Measurements from ENCODE around the gene NUDT2.
"Not testable (repeated sequence)": the region's sequence is repeated elsewhere in the genome, so short reads cannot be mapped to it uniquely, and the experiment has no call there.

Gene NUDT2

GRCh38 chr9:34334916-34335315 lies 5.5 kb downstream of the NUDT2 start:
- Histone ChIP-seq H3K4me2 (ENCODE audit: low read length) (no peak overlapping the region), H3K4me1 (ENCODE audit: control insufficient read depth, low read length) (peaks cover 25% of the 10 kb centered on the region), H3K9me2 (replicated peaks; ENCODE audit: control insufficient read depth, low read length) (no peaks in the 10 kb centered on the region), H3K27ac (ENCODE audit: low read depth, low read length) (no peak overlapping the region), H3K36me3 (ENCODE audit: control insufficient read depth, low read length) (peaks cover 7% of the 10 kb centered on the region; the same call in 1 of the 2 replicates), H3K27me3 (ENCODE audit: control insufficient read depth, low read length) (no peaks in the 10 kb centered on the region), H4K20me1 (ENCODE audit: control insufficient read depth, insufficient read depth, low read depth, low read length) (no peaks in the 10 kb centered on the region), H3F3A (ENCODE audit: control insufficient read depth, insufficient read depth) (peaks cover 11% of the 10 kb centered on the region), H3K4me3 (ENCODE audit: low read length) (no peak overlapping the region), H3K79me2 (ENCODE audit: control insufficient read depth, low read length) (peaks cover 13% of the 10 kb centered on the region), H3K9me3 (ENCODE audit: control insufficient read depth, insufficient read depth, low read length) (no peaks in the 10 kb centered on the region)
- TF ChIP-seq, protein P1, sequence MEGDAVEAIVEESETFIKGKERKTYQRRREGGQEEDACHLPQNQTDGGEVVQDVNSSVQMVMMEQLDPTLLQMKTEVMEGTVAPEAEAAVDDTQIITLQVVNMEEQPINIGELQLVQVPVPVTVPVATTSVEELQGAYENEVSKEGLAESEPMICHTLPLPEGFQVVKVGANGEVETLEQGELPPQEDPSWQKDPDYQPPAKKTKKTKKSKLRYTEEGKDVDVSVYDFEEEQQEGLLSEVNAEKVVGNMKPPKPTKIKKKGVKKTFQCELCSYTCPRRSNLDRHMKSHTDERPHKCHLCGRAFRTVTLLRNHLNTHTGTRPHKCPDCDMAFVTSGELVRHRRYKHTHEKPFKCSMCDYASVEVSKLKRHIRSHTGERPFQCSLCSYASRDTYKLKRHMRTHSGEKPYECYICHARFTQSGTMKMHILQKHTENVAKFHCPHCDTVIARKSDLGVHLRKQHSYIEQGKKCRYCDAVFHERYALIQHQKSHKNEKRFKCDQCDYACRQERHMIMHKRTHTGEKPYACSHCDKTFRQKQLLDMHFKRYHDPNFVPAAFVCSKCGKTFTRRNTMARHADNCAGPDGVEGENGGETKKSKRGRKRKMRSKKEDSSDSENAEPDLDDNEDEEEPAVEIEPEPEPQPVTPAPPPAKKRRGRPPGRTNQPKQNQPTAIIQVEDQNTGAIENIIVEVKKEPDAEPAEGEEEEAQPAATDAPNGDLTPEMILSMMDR (IDR thresholded peaks at IDR 0.05; ENCODE audit: low read depth, low read length, poor library complexity, severe bottlenecking): no peak
- TF ChIP-seq EZH2phosphoT487 (IDR thresholded peaks at IDR 0.05; ENCODE audit: borderline replicate concordance, low read length): no peak

GRCh38 chr9:34335376-34335775 lies 6.0 kb downstream of the NUDT2 start:
- Histone ChIP-seq H3K4me3 (ENCODE audit: low read length) (no peak overlapping the region), H3K4me1 (ENCODE audit: control insufficient read depth, low read length) (peaks cover 20% of the 10 kb centered on the region), H3K27me3 (ENCODE audit: control insufficient read depth, low read length) (no peaks in the 10 kb centered on the region), H3K27ac (ENCODE audit: low read depth, low read length) (no peak overlapping the region), H4K20me1 (ENCODE audit: control insufficient read depth, insufficient read depth, low read depth, low read length) (no peaks in the 10 kb centered on the region), H3K9me2 (replicated peaks; ENCODE audit: control insufficient read depth, low read length) (no peaks in the 10 kb centered on the region), H3K4me2 (ENCODE audit: low read length) (no peak overlapping the region), H3K9me3 (ENCODE audit: control insufficient read depth, insufficient read depth, low read length) (no peaks in the 10 kb centered on the region), H3F3A (ENCODE audit: control insufficient read depth, insufficient read depth) (peaks cover 11% of the 10 kb centered on the region), H3K36me3 (ENCODE audit: control insufficient read depth, low read length) (peaks cover 7% of the 10 kb centered on the region; the same call in 1 of the 2 replicates), H3K79me2 (ENCODE audit: control insufficient read depth, low read length) (peaks cover 8% of the 10 kb centered on the region)
- TF ChIP-seq EZH2phosphoT487 (IDR thresholded peaks at IDR 0.05; ENCODE audit: borderline replicate concordance, low read length): no peak
- TF ChIP-seq, protein P1 (IDR thresholded peaks at IDR 0.05; ENCODE audit: low read depth, low read length, poor library complexity, severe bottlenecking): no peak

- H3K9me2 ChIP-seq (replicated peaks; ENCODE audit: control insufficient read depth, low read length): no peaks in the 10 kb centered on the region
- no peaks in the 10 kb centered on the region for H3F3A ChIP-seq (ENCODE audit: control insufficient read depth, insufficient read depth)
- H3K27me3 ChIP-seq (ENCODE audit: control insufficient read depth, low read length): no peaks in the 10 kb centered on the region
- no peak overlapping the region for H3K27ac ChIP-seq (ENCODE audit: low read depth, low read length)
- no peaks in the 10 kb centered on the region for H4K20me1 ChIP-seq (ENCODE audit: control insufficient read depth, insufficient read depth, low read depth, low read length)
- no peaks in the 10 kb centered on the region; the same call in 1 of the 2 replicates for H3K4me1 ChIP-seq (ENCODE audit: control insufficient read depth, low read length)
- TF ChIP-seq EZH2phosphoT487 (IDR thresholded peaks at IDR 0.05; ENCODE audit: borderline replicate concordance, low read length): no peak
- TF ChIP-seq, protein P1 (IDR thresholded peaks at IDR 0.05; ENCODE audit: low read depth, low read length, poor library complexity, severe bottlenecking): peak; percentile 22
- no peak overlapping the region for H3K4me2 ChIP-seq (ENCODE audit: low read length)
- H3K79me2 ChIP-seq (ENCODE audit: control insufficient read depth, low read length): peaks cover 3% of the 10 kb centered on the region; the same call in 1 of the 2 replicates
- peaks cover 15% of the 10 kb centered on the region for H3K36me3 ChIP-seq (ENCODE audit: control insufficient read depth, low read length)
- no peak overlapping the region for H3K4me3 ChIP-seq (ENCODE audit: low read length)
- H3K9me3 ChIP-seq (ENCODE audit: control insufficient read depth, insufficient read depth, low read length): no peaks in the 10 kb centered on the region
These were observed 8.0 kb downstream of the NUDT2 start for GRCh38 chr9:34337403-34337802.

DNA sequence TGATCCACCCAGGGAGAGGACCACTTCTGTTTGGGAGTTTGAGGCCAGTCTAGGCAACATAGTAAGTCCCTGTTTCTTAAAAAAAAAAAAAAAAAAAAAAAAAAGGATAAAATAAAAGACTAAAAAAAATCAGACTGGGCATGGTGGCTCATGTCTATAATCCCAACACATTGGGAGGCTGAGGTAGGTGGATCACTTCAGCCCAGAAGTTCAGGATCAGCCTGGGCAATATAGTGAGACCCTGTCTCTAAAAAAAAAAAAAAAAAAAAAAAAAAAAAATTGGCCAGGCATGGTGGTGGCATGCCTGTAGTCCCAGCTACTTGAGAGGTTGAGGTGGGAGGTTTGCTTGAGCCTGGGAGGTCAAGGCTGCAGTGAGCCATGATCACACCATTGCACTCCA lies 8.7 kb downstream of the NUDT2 start:
- not testable (repeated sequence) for H4K20me1 ChIP-seq (ENCODE audit: control insufficient read depth, insufficient read depth, low read depth, low read length); H3K27me3 ChIP-seq (ENCODE audit: control insufficient read depth, low read length); H3K4me3 ChIP-seq (ENCODE audit: low read length); H3K4me1 ChIP-seq (ENCODE audit: control insufficient read depth, low read length); H3K79me2 ChIP-seq (ENCODE audit: control insufficient read depth, low read length); H3K27ac ChIP-seq (ENCODE audit: low read depth, low read length); H3F3A ChIP-seq (ENCODE audit: control insufficient read depth, insufficient read depth); H3K4me2 ChIP-seq (ENCODE audit: low read length); H3K9me3 ChIP-seq (ENCODE audit: control insufficient read depth, insufficient read depth, low read length); H3K9me2 ChIP-seq (replicated peaks; ENCODE audit: control insufficient read depth, low read length)
- H3K36me3 ChIP-seq (ENCODE audit: control insufficient read depth, low read length): peaks cover 16% of the 10 kb centered on the region

All from DOHH2 (cell line).